ENCODE measurements around the gene MPP3.

DNA sequence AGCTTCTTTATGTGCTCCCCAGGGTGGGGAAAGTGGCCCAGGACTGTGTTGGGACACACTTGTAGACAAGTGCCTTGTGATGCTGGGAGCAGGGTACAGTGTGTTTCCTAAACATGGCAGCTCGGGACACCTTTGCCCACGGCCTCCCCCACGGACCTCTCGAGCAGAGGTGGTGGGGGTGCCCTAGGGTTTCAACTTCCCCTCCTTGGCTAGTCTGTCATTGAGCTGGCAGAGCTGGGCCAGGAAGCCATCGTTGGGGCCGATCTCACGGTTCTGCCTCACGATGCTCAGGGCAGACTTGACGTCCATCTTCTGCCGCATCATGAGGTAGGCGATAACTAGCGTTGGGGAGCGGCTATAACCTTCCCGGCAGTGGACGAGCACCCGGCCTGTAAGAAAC lies 63.5 kb downstream of the MPP3 start:
- TF ChIP-seq POLR2A (IDR thresholded peaks at IDR 0.05) (no peak), POLR2AphosphoS5 (IDR thresholded peaks at IDR 0.05; ENCODE audit: insufficient read depth in 1 of 2, low read depth in 1 of 2) (no peak)
- TF ChIP-seq, protein P1, sequence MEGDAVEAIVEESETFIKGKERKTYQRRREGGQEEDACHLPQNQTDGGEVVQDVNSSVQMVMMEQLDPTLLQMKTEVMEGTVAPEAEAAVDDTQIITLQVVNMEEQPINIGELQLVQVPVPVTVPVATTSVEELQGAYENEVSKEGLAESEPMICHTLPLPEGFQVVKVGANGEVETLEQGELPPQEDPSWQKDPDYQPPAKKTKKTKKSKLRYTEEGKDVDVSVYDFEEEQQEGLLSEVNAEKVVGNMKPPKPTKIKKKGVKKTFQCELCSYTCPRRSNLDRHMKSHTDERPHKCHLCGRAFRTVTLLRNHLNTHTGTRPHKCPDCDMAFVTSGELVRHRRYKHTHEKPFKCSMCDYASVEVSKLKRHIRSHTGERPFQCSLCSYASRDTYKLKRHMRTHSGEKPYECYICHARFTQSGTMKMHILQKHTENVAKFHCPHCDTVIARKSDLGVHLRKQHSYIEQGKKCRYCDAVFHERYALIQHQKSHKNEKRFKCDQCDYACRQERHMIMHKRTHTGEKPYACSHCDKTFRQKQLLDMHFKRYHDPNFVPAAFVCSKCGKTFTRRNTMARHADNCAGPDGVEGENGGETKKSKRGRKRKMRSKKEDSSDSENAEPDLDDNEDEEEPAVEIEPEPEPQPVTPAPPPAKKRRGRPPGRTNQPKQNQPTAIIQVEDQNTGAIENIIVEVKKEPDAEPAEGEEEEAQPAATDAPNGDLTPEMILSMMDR (IDR thresholded peaks at IDR 0.05) = no peak
